NCI-H82 (cell line): ENCODE data around the gene IL17RC.
"Not testable (repeated sequence)": the region's sequence is repeated elsewhere in the genome, so short reads cannot be mapped to it uniquely, and the experiment has no call there.

ENCODE experiments used
- DNase-seq: peaks from one replicate; lab custom pipeline; 2025; lab: John Stamatoyannopoulos, UW

IL17RC gene, protein sequence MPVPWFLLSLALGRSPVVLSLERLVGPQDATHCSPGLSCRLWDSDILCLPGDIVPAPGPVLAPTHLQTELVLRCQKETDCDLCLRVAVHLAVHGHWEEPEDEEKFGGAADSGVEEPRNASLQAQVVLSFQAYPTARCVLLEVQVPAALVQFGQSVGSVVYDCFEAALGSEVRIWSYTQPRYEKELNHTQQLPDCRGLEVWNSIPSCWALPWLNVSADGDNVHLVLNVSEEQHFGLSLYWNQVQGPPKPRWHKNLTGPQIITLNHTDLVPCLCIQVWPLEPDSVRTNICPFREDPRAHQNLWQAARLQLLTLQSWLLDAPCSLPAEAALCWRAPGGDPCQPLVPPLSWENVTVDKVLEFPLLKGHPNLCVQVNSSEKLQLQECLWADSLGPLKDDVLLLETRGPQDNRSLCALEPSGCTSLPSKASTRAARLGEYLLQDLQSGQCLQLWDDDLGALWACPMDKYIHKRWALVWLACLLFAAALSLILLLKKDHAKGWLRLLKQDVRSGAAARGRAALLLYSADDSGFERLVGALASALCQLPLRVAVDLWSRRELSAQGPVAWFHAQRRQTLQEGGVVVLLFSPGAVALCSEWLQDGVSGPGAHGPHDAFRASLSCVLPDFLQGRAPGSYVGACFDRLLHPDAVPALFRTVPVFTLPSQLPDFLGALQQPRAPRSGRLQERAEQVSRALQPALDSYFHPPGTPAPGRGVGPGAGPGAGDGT

DNA sequence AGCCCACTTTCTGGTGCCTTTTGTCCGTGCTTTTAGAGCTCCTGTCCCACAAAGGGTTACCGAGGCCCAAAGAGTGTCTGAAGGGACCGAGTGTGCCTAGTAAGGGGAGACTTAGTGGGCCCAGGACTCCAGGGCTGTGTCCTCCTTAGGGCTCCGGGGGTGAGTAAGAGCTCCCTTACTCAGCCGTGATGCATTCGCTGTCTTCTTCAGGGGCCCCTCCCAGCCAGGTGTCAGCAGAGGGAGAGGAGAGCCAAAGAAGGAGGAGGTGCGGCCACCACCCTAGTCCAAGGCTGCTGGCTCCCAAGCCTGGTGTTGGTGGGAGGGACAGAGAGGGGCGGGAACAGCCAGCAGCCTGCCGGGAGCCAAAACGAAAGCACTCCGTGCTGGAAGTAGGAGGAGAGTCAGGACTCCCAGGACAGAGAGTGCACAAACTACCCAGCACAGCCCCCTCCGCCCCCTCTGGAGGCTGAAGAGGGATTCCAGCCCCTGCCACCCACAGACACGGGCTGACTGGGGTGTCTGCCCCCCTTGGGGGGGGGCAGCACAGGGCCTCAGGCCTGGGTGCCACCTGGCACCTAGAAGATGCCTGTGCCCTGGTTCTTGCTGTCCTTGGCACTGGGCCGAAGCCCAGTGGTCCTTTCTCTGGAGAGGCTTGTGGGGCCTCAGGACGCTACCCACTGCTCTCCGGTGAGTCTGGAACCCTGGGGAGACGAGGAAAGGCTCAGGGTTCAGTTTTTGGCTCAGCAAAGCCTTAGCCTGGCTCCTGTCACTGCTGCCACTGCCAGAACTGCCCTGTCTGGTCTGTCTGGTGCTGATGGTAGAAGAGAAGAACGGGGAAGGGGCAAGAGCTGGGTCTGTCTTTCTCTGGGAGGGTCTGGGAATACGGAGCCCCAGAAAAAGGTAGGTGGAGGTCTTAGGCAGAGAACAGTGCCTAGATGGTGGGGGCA lies at the start of gene IL17RC:
TSS of gene IL17RC (plus strand) at position 365 of the 947 bp plus-strand sequence. CDS start at position 583, 218 bp downstream.
- DNase-seq: peak; percentile 94

DNA sequence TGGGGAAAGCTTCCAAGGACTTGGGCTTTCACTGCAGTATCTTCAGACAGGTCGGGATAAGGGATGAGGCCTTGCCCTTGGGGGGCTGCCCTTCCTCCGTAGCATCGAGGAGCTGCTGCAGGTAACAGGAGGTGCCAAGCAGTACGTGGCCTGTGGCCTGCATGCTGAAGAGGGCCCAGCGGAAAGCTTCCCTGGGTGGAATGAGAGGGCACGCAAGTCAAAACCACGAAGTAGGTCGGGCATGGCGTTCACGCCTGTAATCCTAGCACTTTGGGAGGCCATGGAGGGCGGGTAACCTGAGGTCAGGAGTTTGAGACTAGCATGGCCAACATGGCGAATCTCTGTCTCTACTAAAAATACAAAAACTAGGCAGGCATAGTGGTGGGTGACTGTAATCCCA lies 49.8 kb upstream of the IL17RC start:
- DNase-seq: no peak

DNA sequence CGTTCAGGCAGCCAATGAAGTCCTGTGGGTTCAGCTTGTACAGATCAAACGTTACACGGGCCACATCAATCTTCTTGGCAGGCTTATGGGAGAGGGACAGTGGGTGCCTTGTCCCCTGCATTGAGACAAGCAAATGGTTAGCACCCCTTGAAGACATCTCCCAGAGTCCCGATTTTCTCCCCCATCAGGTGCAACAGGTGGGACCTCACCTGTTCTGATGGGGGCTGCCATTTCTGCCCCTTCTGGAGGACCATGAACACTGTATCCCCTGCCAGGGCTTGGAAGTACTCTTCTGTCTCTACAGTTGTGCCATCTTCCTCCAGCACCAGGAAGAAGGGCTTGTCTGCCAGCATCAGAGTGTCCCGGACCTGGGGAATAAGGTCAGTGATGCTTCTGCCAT lies 46.9 kb upstream of the IL17RC start:
- DNase-seq: no peak

DNA sequence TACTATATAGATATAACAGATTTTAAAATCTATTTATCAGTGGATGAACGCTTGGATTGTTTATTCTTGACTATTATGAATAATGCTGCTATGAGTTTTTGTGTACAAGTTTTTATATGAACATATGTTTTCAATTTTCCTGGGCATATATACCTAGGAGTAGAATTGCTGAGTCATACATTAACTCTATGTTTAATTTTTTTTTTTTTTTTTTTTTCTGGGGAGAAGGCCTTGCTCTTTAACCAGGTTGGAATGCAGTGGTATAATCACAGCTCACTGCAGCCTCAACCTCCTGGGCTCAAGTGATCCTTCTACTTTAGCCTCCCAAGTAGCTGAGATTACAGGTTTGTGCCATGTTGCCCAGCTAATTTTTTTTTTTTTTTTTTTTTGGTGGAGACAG lies 45.9 kb upstream of the IL17RC start:
- no peak for DNase-seq

DNA sequence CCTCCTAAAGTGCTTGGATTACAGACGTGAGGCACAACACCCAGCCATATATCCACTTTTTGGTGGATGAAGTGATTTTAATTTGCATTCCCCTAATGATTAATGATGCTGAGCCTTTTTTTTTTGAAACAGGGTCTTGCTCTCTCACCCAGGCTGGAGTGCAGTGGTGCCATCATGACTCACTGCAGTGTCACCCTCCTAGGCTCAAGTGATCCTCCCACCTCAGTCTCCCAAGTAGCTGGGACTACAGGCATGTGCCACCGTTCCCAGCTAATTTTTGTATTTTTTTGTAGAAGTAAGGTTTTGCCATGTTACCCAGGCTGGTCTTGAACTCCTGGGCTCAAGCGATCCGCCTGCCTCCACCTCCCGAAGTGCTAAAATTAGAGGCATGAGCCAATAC lies 44.8 kb upstream of the IL17RC start:
- not testable (repeated sequence) for DNase-seq

DNA sequence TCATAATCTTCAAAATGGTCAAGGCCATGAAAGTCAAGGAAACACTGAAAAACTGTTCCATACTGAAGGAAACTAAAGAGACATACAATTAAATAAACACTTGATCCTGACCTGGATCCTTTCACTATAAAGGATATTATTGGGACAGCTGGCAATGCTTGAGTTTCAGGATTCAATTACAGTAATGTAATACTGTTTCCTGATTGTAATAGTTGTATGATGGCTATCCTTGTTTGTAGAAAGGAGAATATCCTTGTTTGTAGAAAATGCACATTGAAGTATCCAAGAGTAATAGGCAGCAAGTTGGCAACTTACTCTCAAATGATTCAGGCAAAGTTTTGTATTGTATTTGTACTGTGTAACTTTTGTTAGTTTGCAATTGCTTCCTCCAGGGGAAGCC lies 41.5 kb upstream of the IL17RC start:
- no peak for DNase-seq

DNA sequence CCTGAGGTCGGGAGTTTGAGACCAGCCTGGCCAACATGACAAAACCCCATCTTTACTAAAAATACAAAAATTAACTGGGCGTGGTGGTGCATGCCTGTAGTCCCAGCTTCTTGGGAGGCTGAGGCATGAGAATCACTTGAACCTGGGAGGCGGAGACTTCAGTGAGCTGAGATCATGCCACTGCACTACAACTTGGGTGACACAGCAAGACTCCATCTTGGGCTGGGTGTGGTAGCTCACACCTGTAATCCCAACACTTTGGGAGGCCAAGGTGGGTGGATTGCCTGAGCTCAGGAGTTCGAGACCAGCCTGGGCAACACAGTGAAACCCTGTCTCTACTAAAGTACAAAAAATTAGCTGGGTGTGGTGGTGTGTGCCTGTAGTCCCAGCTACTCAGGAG lies 40.6 kb upstream of the IL17RC start:
- DNase-seq: not testable (repeated sequence)

DNA sequence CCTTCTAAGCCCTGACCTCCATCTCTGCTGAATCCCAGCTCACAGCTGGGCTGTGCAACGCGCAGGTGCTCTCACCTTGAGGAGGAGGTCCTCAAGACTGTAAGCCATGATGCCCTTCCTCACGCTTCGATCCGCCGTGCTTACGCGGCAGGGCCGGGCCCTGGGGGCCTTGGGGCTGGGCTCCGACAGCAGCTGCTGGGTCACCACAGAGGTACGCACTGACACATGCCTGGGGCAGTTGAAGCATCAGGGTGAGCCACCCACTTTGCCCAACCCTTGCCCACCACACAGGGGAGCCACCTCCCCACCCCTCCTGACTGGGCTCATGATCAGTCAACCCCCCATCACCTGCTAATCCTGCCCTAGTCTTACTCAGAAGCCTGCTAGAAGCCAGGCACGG lies 39.9 kb upstream of the IL17RC start:
- no peak for DNase-seq

DNA sequence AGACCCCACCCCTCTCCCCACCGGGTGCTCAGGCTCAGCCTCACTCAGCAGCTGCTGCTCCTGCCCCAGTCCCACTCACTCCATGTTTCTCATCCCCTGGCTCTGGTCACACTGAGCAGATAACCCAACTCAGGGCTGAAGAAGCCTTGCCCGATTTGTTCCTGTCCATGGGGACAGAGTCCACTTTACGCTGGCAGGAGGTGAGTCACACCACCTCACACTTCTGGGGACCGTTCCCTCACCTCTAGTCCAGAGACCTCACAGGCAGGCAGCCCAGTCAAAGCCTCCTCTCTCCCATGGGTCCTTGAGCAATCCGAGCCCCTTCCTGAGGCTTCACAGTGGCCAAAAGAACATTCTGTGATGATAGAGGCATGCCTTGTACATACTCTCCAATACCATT lies 38.2 kb upstream of the IL17RC start:
- no peak for DNase-seq

DNA sequence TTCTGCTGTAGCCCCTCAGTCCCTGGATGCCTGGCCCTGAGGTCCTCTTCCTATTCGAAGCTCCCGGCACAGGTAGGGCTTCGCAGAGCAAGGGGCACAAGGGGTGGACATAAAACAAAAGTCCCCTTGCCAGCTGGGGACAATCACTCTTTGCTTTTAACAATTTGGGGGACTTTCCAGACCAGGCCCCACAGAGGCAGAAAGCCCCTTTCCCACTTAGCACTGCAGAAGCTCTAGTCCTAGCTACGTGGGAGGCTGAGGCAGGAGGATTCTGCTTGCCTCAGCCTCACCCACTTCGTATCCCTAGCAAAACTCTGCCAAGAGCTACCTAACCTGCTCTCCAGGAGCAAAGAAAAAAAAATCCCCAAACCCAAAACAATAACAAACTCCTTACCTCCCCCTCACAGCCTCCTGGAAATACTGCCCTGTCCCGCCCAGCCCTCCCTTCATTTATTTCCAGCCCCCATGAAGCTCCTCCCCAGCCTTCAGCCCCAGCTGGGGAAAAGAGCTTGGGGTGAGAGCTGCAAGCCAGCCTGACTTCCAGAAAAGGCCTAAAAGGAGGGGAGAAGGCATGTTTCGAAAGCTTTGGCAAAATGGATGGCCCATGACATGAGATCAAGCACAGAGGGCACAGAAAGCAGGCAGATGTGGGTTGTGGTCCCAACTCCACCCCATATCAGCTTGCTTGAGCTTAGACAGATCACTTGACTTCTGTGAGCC lies 36.9 kb upstream of the IL17RC start, which contains the start of gene CIDEC:
TSS of gene CIDEC (minus strand) at position 424 of the 720 bp plus-strand sequence. CDS start 1,767 bp downstream, outside the sequence.
- peak; percentile 20 for DNase-seq

DNA sequence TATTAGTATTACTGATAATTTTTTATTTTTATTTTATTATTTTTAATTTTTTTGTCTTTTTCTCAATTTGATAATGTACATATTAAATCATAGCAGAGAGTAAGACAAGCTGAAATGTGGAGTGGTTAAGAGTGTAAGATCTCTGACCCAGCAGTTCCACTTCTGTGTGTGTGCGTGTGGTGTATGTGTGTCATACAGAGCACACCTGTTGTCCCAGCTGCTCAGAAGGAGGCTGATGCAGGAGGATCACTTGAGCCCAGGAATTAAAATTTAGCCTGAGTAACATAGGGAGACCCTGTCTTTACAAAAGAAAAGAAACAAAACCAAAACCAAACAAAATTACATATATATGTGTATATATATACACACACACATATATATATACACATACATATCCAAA lies 35.5 kb upstream of the IL17RC start:
- peak; percentile 34 for DNase-seq

DNA sequence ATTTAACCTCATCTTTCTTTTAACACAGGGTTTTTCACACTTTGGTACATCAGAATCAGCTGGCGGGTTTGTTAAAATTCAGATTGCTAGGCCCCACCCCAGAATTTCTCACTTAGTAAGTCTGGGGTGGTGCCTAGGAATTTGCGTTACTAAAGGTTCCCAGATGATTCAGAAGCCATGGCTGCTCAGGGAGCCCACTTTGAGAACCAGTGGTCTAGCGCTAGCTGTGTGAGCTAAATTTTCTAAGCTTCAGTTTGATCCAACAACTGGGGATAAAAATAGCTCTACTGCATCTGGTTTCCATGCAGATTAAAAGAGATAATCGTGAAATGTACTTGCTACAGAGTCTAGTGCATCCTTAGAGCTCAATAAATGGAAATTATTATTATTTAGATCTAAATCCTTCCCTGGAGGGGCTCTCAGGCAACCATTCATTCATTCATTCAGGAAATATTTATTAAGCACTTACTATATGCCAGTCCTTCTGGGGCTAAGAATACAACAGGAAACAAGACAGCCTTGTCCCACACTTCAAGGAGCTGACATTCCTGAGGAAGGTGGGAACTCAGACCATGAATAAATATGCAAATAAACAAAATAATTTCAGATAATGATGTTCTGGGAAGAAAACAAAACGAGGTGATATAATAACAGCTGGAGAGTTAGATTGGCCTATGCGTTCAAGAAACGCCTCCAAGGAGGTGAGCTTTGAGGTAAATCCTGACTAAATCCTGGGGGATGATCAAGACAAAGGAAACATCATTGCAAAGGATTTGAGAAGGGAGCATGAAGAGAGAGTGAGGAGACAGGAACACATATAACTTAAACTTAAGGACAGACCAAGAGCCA lies 33.0 kb upstream of the IL17RC start:
- no peak for DNase-seq

DNA sequence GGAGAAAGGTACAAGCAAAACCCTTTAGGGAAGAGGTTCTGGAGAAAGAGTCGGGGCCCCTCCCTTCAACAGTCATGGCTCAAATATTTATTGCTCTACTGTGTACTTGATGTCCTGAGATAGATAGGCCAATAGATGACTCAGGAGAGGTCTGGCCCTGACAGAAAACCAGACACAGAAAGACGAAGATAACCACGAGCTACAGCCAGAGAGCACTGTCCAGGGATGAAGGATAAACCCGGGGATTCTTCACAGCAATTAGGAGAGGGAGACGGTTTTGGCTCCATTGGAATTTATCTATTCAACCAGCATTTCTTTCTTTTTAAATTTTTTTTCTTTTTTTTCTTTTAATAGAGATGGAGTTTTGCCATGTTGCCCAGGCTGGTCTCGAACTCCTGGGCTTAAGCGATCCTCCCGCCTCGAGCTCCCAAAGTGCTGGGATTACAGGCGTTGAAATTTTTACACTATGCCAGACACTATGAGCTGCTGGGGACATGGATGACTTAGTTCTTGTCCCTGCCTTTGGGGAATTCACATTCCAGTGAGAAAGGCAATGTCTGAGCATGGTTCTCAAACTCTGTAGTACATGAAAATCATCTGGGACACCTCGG lies 32.2 kb upstream of the IL17RC start:
- no peak for DNase-seq

DNA sequence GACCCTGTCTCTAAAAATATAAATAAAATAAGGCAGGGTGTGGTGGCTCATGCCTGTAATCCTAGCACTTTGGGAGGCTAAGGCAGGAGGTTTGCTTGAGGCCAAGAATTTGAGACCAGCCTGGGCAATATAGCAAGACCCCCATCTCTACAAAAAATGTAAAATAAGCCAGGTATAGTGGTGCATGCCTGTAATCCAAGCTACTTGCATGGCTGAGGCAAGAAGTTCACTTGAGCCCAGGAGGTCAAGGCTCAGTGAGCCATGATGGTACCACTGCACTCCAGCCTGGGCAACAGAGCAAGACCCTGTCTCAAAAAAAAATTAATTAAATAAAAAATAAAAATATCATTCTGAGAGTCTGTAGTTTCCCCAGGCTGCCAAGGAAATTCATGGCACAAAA lies 30.6 kb upstream of the IL17RC start:
- no peak for DNase-seq

DNA sequence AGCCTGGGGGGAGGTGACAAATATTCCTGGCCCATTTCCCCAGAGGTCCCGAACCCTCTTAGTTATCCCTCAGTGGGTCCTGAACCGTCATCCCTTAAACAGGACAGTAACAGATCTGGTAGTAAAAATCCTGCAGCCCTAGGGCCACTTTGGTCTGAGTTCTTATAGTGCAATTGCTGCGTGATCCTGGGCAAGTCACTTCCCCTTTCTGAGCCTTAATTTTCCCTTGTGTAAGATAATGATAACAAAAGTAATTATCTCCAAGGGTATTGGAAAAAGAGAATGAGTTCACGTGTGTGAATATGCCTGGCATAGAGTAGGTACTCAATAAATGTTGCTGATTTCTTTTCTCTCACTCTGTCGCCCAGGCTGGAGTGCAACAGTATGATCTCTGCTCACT lies 29.4 kb upstream of the IL17RC start:
- DNase-seq: no peak

DNA sequence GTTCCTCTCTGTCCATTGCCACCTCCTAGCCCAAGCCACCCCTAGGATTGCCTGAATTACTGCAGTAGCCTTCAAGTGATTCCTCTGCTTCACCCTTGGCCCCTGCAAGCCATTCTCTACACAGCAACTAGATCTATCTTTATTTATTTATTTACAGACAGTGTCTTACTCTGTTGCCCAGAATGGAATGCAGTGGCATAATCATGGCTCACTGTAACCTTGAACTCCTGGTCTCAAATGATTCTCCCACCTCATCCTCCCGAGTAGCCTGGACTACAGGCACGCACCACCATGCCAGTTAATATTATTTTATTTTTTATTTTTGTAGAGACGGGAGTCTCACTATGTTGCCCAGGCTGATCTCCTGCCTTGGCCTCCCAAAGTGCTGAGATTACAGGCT lies 28.4 kb upstream of the IL17RC start:
- no peak for DNase-seq

DNA sequence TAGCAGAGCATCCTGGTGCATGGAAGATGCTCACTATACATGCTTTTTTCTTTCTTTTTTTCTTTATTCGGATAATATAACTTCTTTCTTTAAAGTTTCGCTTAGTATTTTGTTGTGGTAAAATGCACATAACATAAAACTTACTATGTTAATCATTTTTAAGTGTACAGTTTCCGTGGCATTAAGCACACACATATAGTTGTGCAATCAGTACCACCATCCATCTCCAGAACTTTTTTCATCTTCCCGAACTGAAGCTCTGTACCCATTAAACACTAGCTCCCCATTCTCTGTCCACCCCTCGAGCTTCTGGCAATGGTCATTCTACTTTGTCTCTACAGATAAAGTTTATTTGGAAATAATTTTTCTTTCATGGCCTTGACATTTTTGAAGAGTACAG lies 27.5 kb upstream of the IL17RC start:
- DNase-seq: no peak

DNA sequence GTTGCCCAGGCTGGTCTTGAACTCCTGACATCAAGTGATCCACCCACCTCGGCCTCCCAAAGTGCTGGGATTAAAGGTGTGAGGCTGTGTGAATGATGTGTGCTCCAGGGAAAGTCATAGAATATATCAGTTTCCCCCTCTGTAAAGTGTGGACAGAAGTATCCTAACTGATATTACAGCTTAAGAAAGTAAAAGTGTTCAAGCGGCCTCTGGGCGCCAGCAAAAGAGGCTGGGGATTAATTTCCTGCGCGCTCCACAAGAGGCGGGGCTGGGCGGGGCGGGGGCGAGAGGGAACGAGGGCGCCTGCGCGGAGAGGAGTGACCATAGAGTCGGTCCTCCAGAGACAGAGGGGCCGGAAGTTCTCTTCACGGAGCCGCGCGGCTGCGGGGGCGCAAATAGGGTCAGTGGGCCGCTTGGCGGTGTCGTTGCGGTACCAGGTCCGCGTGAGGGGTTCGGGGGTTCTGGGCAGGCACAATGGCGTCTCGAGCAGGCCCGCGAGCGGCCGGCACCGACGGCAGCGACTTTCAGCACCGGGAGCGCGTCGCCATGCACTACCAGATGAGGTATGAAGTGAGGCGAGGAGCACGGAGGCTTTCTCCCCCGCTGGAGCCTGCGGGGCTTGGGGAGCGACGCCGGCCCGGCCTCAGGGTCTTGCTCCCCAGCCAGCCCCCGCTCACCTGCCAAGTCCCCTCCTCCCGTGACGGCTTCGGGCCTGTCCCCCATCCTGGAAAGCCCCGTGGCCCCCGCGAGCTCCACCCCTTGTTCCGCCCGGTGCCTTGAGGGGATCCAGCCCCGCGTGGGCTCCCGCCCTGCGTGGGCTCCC lies 26.4 kb upstream of the IL17RC start, which contains the start of gene JAGN1:
TSS of gene JAGN1 (plus strand) at position 362 of the 823 bp plus-strand sequence. CDS start at position 475, 113 bp downstream.
- peak; percentile 94 for DNase-seq

DNA sequence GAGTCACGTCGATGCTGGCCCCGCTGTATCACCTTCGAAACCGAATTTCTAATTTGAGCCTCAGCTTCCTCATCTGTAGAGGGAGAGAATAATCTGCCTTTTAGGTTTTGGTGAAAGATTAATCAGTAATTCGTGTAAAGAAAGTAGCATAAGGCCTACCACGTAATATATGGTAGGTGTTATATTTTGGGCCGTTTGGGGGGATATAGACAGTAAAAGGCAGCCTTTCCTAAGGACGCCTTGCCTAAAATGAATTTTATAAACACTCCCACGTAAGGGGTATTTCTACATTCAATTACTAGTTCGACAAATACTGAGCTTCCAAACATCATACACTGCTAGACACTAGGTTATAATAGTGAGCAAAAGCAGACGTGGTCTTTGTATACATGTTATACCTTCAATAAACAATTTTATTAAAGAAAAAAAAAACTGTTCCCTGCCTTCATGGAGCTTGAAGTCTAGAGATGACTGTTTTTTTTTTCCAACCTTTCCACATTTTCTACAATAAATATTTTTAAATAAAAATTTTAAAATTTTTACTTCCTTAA lies 25.8 kb upstream of the IL17RC start:
- DNase-seq: no peak
